ENCODE data around the gene BCKDK. TPM values are rescaled to one million over a fixed set of nuclear protein-coding genes. Genes with fewer than 3 reads are reported as not detected.

Gene BCKDK
- polyA plus RNA-seq, 1 of the 3 experiments (the other 2 are of a cell fraction), result 73.2 TPM

GRCh38 chr16:31106509-31107464 is 1.4 kb upstream of the BCKDK start:
- H3K9me3 ChIP-seq, result no peaks in the 10 kb centered on the region
- ChIA-PET POLR2A (interaction anchor here (3.2 kb wide), 1 partner anchor 10 kb away, joined by 12 read pairs; the partner anchor contains the start of gene KAT8), CTCF (no interaction called here)
- WGBS (ENCODE audit: low lambda C conversion rate), result 94% methylated on average over 27 of the region's 28 CpGs
- peak overlapping the region in 1 of 2 experiments; percentile 29; a peak in 1 of 4 replicates for H3K27ac ChIP-seq (ENCODE audit: low read depth in 2 of 2, low read length in 1 of 2)
- no peaks in the 10 kb centered on the region for H3K9me2 ChIP-seq
- H3K27me3 ChIP-seq (ENCODE audit: insufficient read depth), result no peaks in the 10 kb centered on the region
- no peak overlapping the region for H3K4me3 ChIP-seq (ENCODE audit: low read depth in 2 of 2, low read length in 1 of 2)
- H3K79me2 ChIP-seq (ENCODE audit: insufficient read depth), result peaks cover 23% of the 10 kb centered on the region
- H3K36me3 ChIP-seq (replicated peaks in 1 of 2; ENCODE audit: control insufficient read depth in 1 of 2, insufficient read depth in 2 of 2, low read length in 1 of 2), result peaks cover 19 to 25% of the 10 kb centered on the region in 2 experiments
- no peak overlapping the region for H3K4me2 ChIP-seq
- no peak overlapping the region; the same call in 1 of the 2 replicates for H2AFZ ChIP-seq (ENCODE audit: low read depth)
- peaks cover 8 to 25% of the 10 kb centered on the region in 2 experiments; a peak in 2 of 4 replicates for H3K4me1 ChIP-seq (ENCODE audit: control insufficient read depth in 1 of 2, insufficient read depth in 2 of 2, low read depth in 1 of 2, low read length in 1 of 2)
- H4K20me1 ChIP-seq (ENCODE audit: insufficient read depth), result no peaks in the 10 kb centered on the region
- no peak for TF ChIP-seq POLR2AphosphoS5 (IDR thresholded peaks at IDR 0.05; ENCODE audit: low read depth, low read length)
- no peak for TF ChIP-seq RFX5 (IDR thresholded peaks at IDR 0.05; ENCODE audit: low read length)
- no peak for TF ChIP-seq CTCF (IDR thresholded peaks at IDR 0.05)
- TF ChIP-seq FOSL2 (IDR thresholded peaks at IDR 0.05; ENCODE audit: borderline replicate concordance, low read depth), result no peak
- TF ChIP-seq USF1 (IDR thresholded peaks at IDR 0.05; ENCODE audit: borderline replicate concordance, low read depth), result no peak
- TF ChIP-seq MXI1 (IDR thresholded peaks at IDR 0.05; ENCODE audit: low read depth, low read length), result no peak
- no peak for TF ChIP-seq TEAD4 (IDR thresholded peaks at IDR 0.05; ENCODE audit: borderline replicate concordance, insufficient read depth)
- TF ChIP-seq GABPA (IDR thresholded peaks at IDR 0.05; ENCODE audit: low read depth), result no peak
- no peak for TF ChIP-seq EZH2phosphoT487 (IDR thresholded peaks at IDR 0.05; ENCODE audit: borderline replicate concordance, low read depth)
- TF ChIP-seq TAF1 (IDR thresholded peaks at IDR 0.05; ENCODE audit: borderline replicate concordance, low read depth, low read length), result no peak
- no peak for TF ChIP-seq MAX (IDR thresholded peaks at IDR 0.05; ENCODE audit: low read depth)
- TF ChIP-seq JUND (IDR thresholded peaks at IDR 0.05), result no peak
- TF ChIP-seq RCOR1 (IDR thresholded peaks at IDR 0.05; ENCODE audit: low read length), result no peak
- no peak for TF ChIP-seq EP300 (IDR thresholded peaks at IDR 0.05; ENCODE audit: borderline replicate concordance in 1 of 2, low read depth in 1 of 2, low read length in 1 of 2)
- no peak for TF ChIP-seq NFIC (IDR thresholded peaks at IDR 0.05; ENCODE audit: borderline replicate concordance)
- no peak for TF ChIP-seq SMC3 (IDR thresholded peaks at IDR 0.05; ENCODE audit: low read depth, low read length)
- TF ChIP-seq PBX3 (IDR thresholded peaks at IDR 0.05), result no peak
- no peak for TF ChIP-seq GATA2 (CRISPR knock-in tag; IDR thresholded peaks at IDR 0.05)
- DNase-seq, result no peak
- no peaks in the 10 kb centered on the region for H3F3A ChIP-seq (replicated peaks; ENCODE audit: insufficient read depth)
- no peak overlapping the region for H3K9ac ChIP-seq
